Keratinocyte (primary cell): ENCODE measurements around the gene TRIM27.
"Not testable (repeated sequence)": the region's sequence is repeated elsewhere in the genome, so short reads cannot be mapped to it uniquely, and the experiment has no call there.

Source experiments
- CTCF ChIP-seq, 3 experiments: IDR thresholded peaks in 1 of 3; conservative IDR thresholded peaks in 1 of 3; optimal IDR thresholded peaks in 1 of 3; 2 replicates in 2 of 3; 3 replicates in 1 of 3; pipeline versions ENCODE3 to v1.5.1; 2011; ENCODE audit warnings: low read length in 3 of 3, mild to moderate bottlenecking in 3 of 3, moderate library complexity in 2 of 3, control low read depth in 1 of 3, inconsistent platforms in 1 of 3; ENCODE audit not compliant: insufficient read depth in 2 of 3; ENCODE audit errors: extremely low read depth in 1 of 3
- EZH2 ChIP-seq: IDR thresholded peaks from one replicate; pipeline ENCODE4 v1.6.1; 2012; ENCODE audit warnings: inconsistent platforms, mild to moderate bottlenecking, low read length, moderate library complexity

DNA sequence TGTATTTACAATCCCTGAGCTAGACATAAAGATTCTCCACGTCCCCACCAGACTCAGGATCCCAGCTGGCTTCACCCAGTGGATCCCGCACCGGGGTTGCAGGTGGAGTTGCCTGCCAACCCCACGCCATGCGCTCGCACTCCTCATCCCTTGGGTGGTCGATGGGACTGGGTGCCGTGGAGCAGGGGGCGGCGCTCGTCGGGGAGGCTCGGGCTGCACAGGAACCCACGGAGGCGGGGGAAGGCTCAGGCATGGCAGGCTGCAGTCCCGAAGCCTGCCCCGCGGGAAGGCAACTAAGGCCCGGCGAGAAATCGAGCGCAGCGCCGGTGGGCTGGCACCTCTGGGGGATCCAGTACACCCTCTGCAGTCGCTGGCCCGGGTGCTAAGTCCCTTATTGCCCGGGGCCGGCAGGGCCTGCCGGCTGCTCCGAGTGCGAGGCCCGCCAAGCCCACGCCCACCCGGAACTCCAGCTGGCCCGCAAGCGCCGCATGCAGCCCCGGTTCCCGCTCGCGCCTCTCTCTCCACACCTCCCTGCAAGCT lies 25.9 kb upstream of the TRIM27 start:
- not testable (repeated sequence) for TF ChIP-seq CTCF (optimal IDR thresholded peaks at IDR 0.05 in 1 of 3, IDR thresholded peaks at IDR 0.05 in 1 of 3, conservative IDR thresholded peaks at IDR 0.05 in 1 of 3; ENCODE audit: extremely low read depth in 1 of 3, insufficient read depth in 2 of 3, low read length in 3 of 3); EZH2
